H4 (cell line): ENCODE measurements around the gene LRP4. TPM values are rescaled to one million over a fixed set of nuclear protein-coding genes. Genes with fewer than 3 reads are reported as not detected.

ENCODE experiments used
- DNase-seq: peaks from one replicate; pipeline ENCODE4 v3.0.0-alpha.2; 2015; ENCODE audit warnings: low spot score
- total RNA-seq: library from RNA; depleted of rRNA; stranded (reverse); fragments of >200 nt; shearing (Covaris generic); gene quantifications from 2 replicates; pipeline ENCODE4 v1.2.3, GENCODE V29; 2014

Gene LRP4
- total RNA-seq, 1 experiment from 2014 or later: 1.0 TPM

- no peak for DNase-seq
These were observed 23.4 kb downstream of the LRP4 start for GRCh38 chr11:46894961-46895360.

DNA sequence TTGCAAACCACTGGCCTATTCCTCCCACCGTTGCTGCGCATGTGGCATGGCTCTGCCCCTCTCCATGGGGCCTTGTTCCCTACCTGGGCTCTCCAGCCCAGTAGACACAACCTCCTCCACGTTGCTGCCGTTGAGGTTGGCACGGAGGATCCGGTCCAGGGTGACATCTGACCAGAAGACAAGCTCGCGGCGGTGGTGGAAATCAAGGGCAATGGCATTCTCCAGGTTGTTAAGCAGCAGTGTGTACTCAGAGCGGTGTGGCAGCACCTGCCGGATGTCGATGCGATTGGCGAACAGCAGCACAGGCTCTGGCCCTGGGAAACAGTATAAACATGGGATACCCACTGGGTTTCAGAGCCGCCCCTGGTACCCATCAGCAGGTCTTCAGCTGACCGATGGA lies 23.8 kb downstream of the LRP4 start:
- DNase-seq: no peak

GRCh38 chr11:46892838-46893237 lies 25.5 kb downstream of the LRP4 start:
- no peak for DNase-seq

GRCh38 chr11:46892109-46892508 lies 26.2 kb downstream of the LRP4 start:
- DNase-seq: no peak

- no peak for DNase-seq
These were observed 27.7 kb downstream of the LRP4 start for GRCh38 chr11:46890665-46891064.

- DNase-seq: peak; percentile 60
These were observed 28.5 kb downstream of the LRP4 start for GRCh38 chr11:46889689-46890475.

GRCh38 chr11:46889251-46889650 lies 29.1 kb downstream of the LRP4 start:
- DNase-seq: no peak

DNA sequence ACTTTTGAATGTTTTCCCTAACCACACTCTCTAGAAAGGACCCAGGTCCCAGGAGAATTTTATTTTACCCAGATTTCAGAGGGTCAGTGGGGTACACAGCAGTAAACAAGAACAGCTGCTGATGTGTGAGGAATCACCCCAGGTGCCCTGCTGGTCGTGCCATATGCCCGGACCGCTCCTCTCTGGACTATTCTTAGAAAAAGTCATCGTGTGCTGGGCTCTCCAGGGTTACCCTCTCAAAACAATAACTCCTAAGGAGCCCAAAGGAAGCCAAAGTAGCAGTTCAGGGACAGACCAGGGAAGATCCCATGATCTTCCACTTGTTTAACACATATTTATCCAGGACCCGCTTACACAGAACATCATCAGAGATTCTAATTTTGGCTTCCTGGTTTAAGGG lies 29.7 kb downstream of the LRP4 start:
- DNase-seq: no peak

- no peak for DNase-seq
These were observed 32.1 kb downstream of the LRP4 start for GRCh38 chr11:46886211-46886610.

GRCh38 chr11:46879056-46879585 lies 39.2 kb downstream of the LRP4 start:
- no peak for DNase-seq

- DNase-seq: no peak
These were observed 40.8 kb downstream of the LRP4 start for GRCh38 chr11:46877580-46877979.

DNA sequence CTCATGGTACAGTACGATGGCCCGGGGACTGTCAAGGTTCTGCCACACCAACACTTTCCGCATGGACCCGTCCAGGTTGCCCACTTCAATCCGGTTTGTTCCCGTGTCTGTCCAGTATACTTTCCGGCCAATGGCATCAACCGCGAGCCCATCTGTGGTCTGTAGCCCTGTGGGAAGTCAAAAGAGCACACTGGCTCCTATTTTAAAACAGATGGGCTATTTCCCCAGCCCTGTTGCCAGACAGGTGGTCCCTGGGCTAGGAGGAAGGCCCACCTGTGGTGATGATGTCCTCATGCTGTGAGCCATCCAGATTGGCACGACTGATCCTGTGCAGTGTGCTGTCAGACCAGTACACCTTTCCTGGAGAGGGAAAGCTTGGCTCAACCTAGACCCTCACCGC lies 41.9 kb downstream of the LRP4 start:
- DNase-seq: no peak

GRCh38 chr11:46874586-46874985 lies 43.8 kb downstream of the LRP4 start:
- DNase-seq: no peak

- DNase-seq: no peak
These were observed 49.4 kb downstream of the LRP4 start for GRCh38 chr11:46868912-46869311.

GRCh38 chr11:46865340-46865739 lies 53.0 kb downstream of the LRP4 start:
- no peak for DNase-seq

DNA sequence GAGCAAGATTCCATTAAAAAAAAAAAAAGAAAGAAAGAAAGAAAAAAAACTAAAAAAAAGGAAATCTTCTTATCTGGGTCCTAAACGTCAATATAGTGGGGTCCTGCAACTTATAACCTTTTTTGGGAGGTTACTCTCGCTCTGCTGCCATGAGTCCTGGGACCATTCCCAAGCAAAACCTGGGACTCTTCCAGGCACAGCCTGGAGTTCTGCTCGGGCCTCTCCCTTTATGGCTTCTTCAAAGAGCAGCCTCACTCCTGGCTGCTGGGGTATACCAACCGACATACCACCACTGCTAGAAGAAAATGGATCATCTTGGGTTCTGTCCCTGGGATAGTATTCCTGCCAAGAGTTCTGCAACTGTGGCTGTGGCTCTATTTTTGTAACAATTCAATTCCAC lies 58.1 kb downstream of the LRP4 start:
- DNase-seq: no peak

- DNase-seq: no peak
These were observed 59.3 kb downstream of the LRP4 start for GRCh38 chr11:46858920-46859546.

GRCh38 chr11:46857666-46858065 lies 60.7 kb downstream of the LRP4 start:
- no peak for DNase-seq

GRCh38 chr11:46856605-46857343 lies 61.6 kb downstream of the LRP4 start:
- DNase-seq: no peak

- DNase-seq: no peak
These were observed 62.5 kb downstream of the LRP4 start for GRCh38 chr11:46855863-46856262.

DNA sequence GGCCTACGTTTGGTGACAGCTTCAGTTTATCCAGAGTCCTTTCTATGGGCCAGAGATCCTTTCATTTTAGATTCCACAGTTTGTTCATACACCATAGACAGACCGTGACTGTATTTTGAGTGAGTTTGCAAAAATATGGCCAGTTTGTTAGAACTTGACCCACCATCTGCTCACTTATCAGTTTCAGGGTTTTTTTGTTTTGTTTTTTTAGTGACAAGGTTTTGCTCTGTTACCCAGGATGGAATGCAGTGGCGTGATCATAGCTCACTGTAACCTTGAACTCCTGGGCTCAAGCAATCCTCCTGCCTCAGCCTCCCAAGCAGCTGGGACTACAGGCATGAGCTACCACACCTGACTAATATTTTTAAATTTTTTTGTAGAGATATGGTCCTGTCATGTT lies 63.2 kb downstream of the LRP4 start:
- no peak for DNase-seq

GRCh38 chr11:46850829-46851380 lies 67.4 kb downstream of the LRP4 start:
- DNase-seq: no peak
